Measurements from ENCODE around the gene ATG2A.

ATG2A gene

DNA sequence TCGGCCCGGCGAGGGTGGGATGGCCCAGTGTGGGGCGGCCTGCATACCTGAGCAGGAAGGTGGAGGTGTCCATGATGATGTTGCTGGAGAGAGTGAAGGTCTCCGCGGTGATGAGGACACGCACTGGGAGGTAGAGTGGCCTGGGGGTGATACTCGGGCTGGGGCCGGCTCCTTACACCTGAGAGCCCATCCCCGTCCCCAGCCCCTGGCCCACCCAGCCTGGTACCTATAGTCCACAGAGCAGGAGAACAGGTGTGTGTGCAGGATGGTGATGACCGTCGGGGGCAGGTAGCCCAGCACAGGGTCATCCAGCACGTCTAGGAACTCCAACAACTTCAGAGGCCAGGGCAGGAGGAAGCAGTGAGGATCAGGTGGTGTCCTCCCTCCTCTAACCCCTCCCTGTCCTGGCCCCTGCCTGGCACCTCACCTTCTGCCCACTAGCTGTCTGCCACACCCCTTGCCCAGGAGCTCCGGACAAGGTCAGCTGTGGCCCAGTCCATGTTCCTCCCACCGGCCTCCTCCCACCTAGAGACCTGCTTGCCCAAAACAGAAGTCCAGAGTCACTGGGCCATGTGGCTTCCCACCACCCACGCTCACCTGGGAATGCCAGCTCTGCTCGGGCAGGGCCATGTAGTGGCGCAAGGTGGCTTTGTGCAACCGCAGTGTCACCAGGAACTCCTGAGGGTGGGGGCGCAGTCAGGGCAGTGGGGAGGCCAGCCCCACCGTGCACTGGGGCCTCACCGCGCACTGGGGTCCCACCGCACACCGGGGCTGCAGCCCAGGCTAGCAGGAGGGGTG lies 11.3 kb downstream of the ATG2A start:
- DNase-seq (ENCODE audit: low read depth): no peak
- TF ChIP-seq MYC (IDR thresholded peaks at IDR 0.05; ENCODE audit: low read depth, low read length) (no peak), POLR2A (IDR thresholded peaks at IDR 0.05; ENCODE audit: extremely low read depth, insufficient read length) (no peak)
- TF ChIP-seq, protein P1, sequence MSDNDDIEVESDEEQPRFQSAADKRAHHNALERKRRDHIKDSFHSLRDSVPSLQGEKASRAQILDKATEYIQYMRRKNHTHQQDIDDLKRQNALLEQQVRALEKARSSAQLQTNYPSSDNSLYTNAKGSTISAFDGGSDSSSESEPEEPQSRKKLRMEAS (IDR thresholded peaks at IDR 0.05; ENCODE audit: low read depth, low read length): no peak
- TF ChIP-seq, protein P2, sequence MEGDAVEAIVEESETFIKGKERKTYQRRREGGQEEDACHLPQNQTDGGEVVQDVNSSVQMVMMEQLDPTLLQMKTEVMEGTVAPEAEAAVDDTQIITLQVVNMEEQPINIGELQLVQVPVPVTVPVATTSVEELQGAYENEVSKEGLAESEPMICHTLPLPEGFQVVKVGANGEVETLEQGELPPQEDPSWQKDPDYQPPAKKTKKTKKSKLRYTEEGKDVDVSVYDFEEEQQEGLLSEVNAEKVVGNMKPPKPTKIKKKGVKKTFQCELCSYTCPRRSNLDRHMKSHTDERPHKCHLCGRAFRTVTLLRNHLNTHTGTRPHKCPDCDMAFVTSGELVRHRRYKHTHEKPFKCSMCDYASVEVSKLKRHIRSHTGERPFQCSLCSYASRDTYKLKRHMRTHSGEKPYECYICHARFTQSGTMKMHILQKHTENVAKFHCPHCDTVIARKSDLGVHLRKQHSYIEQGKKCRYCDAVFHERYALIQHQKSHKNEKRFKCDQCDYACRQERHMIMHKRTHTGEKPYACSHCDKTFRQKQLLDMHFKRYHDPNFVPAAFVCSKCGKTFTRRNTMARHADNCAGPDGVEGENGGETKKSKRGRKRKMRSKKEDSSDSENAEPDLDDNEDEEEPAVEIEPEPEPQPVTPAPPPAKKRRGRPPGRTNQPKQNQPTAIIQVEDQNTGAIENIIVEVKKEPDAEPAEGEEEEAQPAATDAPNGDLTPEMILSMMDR (IDR thresholded peaks at IDR 0.05; ENCODE audit: low read depth, low read length): no peak

DNA sequence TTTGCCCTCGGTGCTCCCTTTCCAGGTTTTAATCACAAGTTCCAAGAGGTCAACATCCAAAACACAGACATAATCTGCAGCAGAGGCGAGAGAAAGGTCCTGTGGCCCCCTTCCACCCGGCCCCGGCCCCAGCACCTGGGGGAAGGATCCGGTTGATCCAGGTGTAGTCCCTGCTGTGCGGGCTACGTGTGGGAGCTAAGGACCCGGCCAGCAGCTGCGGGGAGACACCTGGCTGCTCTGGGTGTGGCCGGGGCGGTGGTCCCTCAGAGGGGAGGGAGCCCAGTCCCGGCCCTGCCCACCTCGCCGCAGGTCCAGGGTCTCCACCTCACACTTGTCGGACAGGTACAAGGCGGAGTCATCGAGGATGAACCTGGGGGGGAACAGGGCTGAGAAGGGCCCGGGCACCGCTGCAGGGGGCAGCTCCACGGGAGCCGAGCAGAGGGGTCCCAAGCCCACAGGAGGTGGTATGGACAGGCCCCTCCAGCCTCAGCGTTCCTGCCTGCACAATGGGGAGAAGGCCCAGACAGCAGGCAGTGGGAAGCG lies 13.6 kb downstream of the ATG2A start:
- no peak for DNase-seq (ENCODE audit: low read depth)
- TF ChIP-seq, protein P2 (IDR thresholded peaks at IDR 0.05; ENCODE audit: low read depth, low read length): no peak
- TF ChIP-seq POLR2A (IDR thresholded peaks at IDR 0.05; ENCODE audit: extremely low read depth, insufficient read length): no peak
- TF ChIP-seq, protein P1 (IDR thresholded peaks at IDR 0.05; ENCODE audit: low read depth, low read length): no peak
- no peak for TF ChIP-seq MYC (IDR thresholded peaks at IDR 0.05; ENCODE audit: low read depth, low read length)
- no peak overlapping the region for H3K4me3 ChIP-seq (ENCODE audit: low read depth, low read length)

More for the DNA sequence above, 11.3 kb downstream of the ATG2A start:
- H3K4me3 ChIP-seq (ENCODE audit: low read depth, low read length): no peak overlapping the region

DNA sequence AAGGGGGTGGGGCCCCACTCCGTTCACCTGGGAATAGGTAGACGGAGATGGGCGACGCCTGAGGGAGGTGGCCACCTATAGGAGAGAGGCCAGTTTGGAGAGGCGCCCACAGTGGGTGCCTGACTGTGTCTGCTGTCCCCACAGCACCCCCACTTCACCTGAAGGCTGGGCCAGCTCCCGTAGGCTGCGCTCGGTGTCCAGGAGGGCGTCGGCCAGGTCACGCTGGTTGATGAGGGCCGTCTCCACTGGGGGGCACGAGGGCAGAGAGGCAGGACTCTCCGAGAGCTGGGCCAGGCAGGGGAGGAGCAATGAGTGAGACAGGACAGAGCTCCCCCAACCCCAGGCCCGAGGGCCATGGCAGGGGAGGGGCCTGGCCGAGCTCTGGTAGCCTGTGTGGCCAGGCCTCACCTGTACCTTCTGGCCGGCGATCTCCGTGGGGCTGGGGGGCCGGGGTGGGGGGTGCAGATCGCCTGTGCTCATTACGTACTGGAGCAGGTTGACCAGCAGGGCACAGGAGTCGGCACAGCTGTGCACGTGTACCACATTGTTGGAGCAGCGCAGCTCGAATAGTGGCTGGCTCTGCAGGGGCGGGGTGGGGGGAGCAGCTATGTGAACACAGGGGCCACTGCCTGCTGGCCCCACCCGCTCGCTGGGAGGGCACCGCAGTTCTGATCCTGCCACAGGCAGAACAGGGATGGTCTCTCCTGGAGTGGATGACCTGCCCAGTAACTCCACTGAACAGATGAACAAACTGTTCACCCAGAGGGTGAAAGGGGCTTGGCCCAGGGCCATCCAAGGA lies 14.7 kb downstream of the ATG2A start:
- no peak overlapping the region for H3K4me3 ChIP-seq (ENCODE audit: low read depth, low read length)
- TF ChIP-seq, protein P2 (IDR thresholded peaks at IDR 0.05; ENCODE audit: low read depth, low read length): no peak
- TF ChIP-seq POLR2A (IDR thresholded peaks at IDR 0.05; ENCODE audit: extremely low read depth, insufficient read length) (no peak), MYC (IDR thresholded peaks at IDR 0.05; ENCODE audit: low read depth, low read length) (no peak)
- TF ChIP-seq, protein P1 (IDR thresholded peaks at IDR 0.05; ENCODE audit: low read depth, low read length): no peak
- no peak for DNase-seq (ENCODE audit: low read depth)

DNA sequence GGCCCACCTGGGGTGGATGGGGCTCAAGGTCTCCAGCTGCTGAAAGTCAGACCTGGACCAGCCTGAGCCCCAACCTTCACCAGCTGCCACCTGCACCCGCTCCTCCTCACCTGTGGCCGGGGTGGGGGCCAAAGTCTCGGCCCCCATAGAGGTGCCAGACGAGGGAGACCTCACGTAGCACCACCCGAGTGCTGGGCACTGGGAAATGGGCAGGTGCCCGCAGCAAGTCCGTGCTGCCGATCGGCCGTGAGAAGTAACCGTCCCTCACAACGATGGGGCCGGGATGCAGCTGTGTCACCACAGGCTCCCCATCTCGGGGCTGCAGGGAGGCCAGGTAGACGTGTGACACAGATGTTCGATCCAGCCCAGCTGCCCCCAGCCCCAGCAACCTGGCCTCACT lies 16.2 kb downstream of the ATG2A start:
- no peak overlapping the region for H3K4me3 ChIP-seq (ENCODE audit: low read depth, low read length)
- TF ChIP-seq, protein P1 (IDR thresholded peaks at IDR 0.05; ENCODE audit: low read depth, low read length): no peak
- TF ChIP-seq POLR2A (IDR thresholded peaks at IDR 0.05; ENCODE audit: extremely low read depth, insufficient read length) (no peak), MYC (IDR thresholded peaks at IDR 0.05; ENCODE audit: low read depth, low read length) (no peak)
- TF ChIP-seq, protein P2 (IDR thresholded peaks at IDR 0.05; ENCODE audit: low read depth, low read length): no peak
- no peak for DNase-seq (ENCODE audit: low read depth)

DNA sequence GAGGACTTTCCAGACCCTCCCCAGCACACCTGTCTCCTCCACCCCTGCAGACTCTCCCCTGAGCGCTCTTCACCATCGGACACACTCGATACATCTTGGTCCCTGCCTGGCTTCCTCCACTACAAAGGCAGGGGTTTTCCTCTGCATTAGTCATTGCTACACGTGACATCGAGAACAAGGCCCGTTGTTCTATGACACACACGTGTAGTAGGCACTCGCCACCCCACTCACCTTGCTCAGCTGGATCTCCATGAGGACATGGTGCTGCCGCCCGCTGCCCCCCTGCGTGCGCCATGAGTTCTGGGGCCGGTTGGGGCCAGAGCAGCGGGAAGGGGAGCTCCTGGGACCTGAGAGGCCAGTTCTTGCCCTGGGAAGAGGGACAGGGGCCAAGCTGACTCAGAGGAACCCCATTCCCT lies 16.7 kb downstream of the ATG2A start:
- DNase-seq (ENCODE audit: low read depth): no peak
- no peak overlapping the region for H3K4me3 ChIP-seq (ENCODE audit: low read depth, low read length)

More for the DNA sequence above, 16.7 kb downstream of the ATG2A start:
- TF ChIP-seq, protein P1 (IDR thresholded peaks at IDR 0.05; ENCODE audit: low read depth, low read length): no peak
